SJSA1 (cell line): ENCODE measurements around the gene ZNF565. TPM values are rescaled to one million over a fixed set of nuclear protein-coding genes. Genes with fewer than 3 reads are reported as not detected.
A peak's percentile ranks its signal among the peaks of the same experiment; 100 is the strongest.

ENCODE experiments used
- DNase-seq, 2 experiments: peaks; one replicate each; pipeline ENCODE4 v3.0.0-alpha.2; 2015 to 2020; ENCODE audit warnings: low spot score in 2 of 2, low read depth in 1 of 2
- H3K27ac ChIP-seq: fragments of 250-450 bp; sonication (Bioruptor Pico); 2 replicates; pipeline ENCODE4 v1.5.1; 2020; ENCODE audit warnings: mild to moderate bottlenecking, moderate library complexity
- H3K27me3 ChIP-seq: fragments of 250-450 bp; sonication (Bioruptor Pico); replicated peaks from 2 replicates; pipeline ENCODE4 v1.5.1; 2020; ENCODE audit warnings: mild to moderate bottlenecking, moderate library complexity
- H3K36me3 ChIP-seq: fragments of 250-450 bp; sonication (Bioruptor Pico); 2 replicates; pipeline ENCODE4 v1.5.1; 2020; ENCODE audit warnings: mild to moderate bottlenecking
- H3K4me1 ChIP-seq: fragments of 250-450 bp; sonication (Bioruptor Pico); replicated peaks from 2 replicates; pipeline ENCODE4 v1.6.1; 2021; ENCODE audit warnings: mild to moderate bottlenecking
- H3K4me3 ChIP-seq: fragments of 250-450 bp; sonication (Bioruptor Pico); 2 replicates; pipeline ENCODE4 v1.5.1; 2020; ENCODE audit warnings: mild to moderate bottlenecking
- H3K9me3 ChIP-seq: fragments of 250-450 bp; sonication (Bioruptor Pico); replicated peaks from 2 replicates; pipeline ENCODE4 v1.5.1; 2020; ENCODE audit warnings: mild to moderate bottlenecking
- total RNA-seq: library from RNA; depleted of rRNA; stranded (reverse); fragments of >200 nt; shearing (Covaris generic); gene quantifications from 2 replicates; pipeline ENCODE4 v1.2.3, GENCODE V29; 2014

Gene ZNF565
- total RNA-seq, 1 experiment from 2014 or later, result 2.4 TPM

DNA sequence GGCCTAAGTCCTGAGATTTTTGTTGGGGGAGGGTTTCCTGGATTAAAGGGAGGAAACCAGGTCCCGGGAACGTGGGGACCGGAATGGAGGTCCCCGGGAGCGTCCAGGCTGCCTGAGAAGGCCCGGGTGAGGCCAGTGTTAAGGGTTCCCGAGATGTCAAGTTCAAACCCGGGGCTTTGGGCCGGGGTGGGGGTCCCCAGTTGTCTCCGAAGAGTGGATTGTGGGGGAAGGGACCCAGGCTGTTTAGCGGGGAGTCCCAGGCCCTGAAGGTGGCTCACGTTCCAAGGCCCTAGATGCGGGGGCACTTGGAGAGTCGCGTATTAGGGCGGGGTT, 62.5 kb downstream of the ZNF565 start:
- Histone ChIP-seq H3K9me3 (no peaks in the 10 kb centered on the region), H3K36me3 (peaks cover 54% of the 10 kb centered on the region), H3K27me3 (no peaks in the 10 kb centered on the region), H3K4me1 (peaks cover 25% of the 10 kb centered on the region), H3K4me3 (no peak overlapping the region), H3K27ac (no peak overlapping the region)
- DNase-seq, result no peak

DNA sequence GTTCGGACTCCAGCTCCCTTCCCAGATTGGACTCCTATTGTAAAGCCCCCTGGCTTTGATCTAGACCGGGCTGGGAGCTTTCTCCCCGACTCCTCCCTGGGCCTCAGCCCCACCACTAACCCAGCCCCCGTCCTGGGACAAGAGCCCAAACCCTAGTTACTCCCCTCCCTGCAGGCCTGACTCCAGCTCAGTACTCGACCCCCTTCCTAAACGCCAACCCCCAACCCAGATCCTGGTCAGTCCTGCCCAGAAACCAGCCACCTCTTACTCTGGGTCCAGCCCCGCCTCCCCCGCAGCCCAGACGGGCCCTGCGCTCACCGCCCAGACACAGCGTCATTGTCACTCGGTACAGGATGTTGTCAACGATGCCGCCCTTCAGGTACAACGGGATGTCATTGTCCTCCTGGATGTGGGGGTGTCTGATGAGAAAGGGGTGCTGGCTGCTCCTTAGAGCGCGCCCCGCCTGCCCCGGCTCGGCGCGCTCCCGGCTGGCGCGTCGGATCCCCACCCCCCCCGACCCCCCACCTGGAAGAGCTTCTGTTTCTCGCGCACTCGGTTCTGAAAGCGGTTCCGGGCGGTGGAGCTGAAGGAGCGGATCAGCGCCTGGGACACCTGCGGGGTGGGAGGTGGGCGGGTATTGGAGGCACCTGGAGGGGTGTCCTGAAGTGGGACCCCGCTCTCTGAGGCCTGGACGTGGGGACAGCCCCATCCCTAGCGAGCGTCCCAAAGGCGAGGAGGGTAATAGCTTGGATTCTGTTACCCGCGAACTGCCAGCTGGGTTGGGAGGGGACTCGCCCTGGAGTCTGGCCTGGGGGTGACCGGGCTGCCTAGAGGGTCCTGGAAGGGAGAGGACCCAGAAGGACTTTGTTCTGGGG, 63.1 kb downstream of the ZNF565 start:
- peaks cover 60% of the 10 kb centered on the region for H3K36me3 ChIP-seq
- no peak overlapping the region for H3K27ac ChIP-seq

GRCh38 chr19:36150586-36150985, 63.9 kb downstream of the ZNF565 start:
- Histone ChIP-seq H3K9me3 (no peaks in the 10 kb centered on the region), H3K4me1 (peaks cover 24% of the 10 kb centered on the region), H3K27ac (no peak overlapping the region), H3K36me3 (peaks cover 68% of the 10 kb centered on the region), H3K4me3 (no peak overlapping the region), H3K27me3 (no peaks in the 10 kb centered on the region)
- no peak for DNase-seq

More for the DNA sequence above, 63.1 kb downstream of the ZNF565 start:
- DNase-seq, result no peak
- H3K4me3 ChIP-seq, result no peak overlapping the region
- H3K27me3 ChIP-seq, result no peaks in the 10 kb centered on the region
- peaks cover 25% of the 10 kb centered on the region for H3K4me1 ChIP-seq
- H3K9me3 ChIP-seq, result no peaks in the 10 kb centered on the region

GRCh38 chr19:36149673-36150406, 64.6 kb downstream of the ZNF565 start:
- Histone ChIP-seq H3K9me3 (no peaks in the 10 kb centered on the region), H3K4me3 (no peak overlapping the region), H3K27me3 (no peaks in the 10 kb centered on the region), H3K27ac (no peak overlapping the region), H3K4me1 (peaks cover 17% of the 10 kb centered on the region), H3K36me3 (peaks cover 75% of the 10 kb centered on the region)
- no peak for DNase-seq

GRCh38 chr19:36144624-36145023, 69.8 kb downstream of the ZNF565 start:
- H3K4me1 ChIP-seq, result peaks cover 7% of the 10 kb centered on the region
- H3K9me3 ChIP-seq, result no peaks in the 10 kb centered on the region
- no peak for DNase-seq
- no peak overlapping the region for H3K4me3 ChIP-seq
- peaks cover 78% of the 10 kb centered on the region for H3K36me3 ChIP-seq
- H3K27ac ChIP-seq, result no peak overlapping the region
- no peaks in the 10 kb centered on the region for H3K27me3 ChIP-seq

DNA sequence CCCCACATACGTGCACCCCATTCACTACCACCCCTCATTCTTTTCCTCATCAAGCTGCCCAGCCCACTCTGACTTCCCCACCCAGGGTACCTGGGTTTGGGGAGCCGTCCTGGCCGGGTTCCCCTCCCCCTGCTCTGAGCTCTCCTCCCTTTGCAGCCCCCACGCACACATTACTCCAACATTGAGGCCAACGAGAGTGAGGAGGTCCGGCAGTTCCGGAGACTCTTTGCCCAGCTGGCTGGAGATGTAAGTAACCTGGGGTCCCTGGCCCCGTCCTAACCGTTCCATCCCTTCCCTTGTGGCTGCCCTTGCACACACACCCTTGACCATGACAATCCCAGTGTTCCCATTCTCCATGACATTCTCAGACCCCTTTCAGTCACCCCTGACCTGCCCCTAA, 72.0 kb downstream of the ZNF565 start:
- no peak for DNase-seq
- peaks cover 61% of the 10 kb centered on the region for H3K36me3 ChIP-seq
- peaks cover 12% of the 10 kb centered on the region for H3K4me1 ChIP-seq

DNA sequence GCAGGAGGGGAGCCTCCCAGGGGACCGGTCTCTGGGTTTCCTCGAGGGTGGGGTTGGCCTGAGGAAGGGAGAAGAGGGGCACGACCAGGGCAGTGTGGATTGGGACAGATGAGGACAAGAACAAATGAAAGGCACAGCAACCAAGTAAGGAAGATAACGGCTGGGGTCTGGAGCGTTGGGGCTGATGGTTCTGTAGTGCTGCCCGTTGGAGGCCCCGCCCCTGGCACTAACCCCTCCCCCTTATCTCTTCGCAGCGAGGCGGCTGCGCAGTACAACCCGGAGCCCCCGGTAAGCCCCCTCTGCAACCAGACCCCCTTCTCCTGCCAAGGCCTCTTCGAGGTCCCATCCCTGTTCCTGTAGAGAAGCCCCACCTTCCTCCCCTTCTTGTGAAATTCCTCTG, 72.4 kb downstream of the ZNF565 start:
- Histone ChIP-seq H3K4me3 (no peak overlapping the region), H3K4me1 (peaks cover 14% of the 10 kb centered on the region), H3K27me3 (no peaks in the 10 kb centered on the region), H3K36me3 (peaks cover 56% of the 10 kb centered on the region), H3K27ac (no peak overlapping the region), H3K9me3 (no peaks in the 10 kb centered on the region)
- DNase-seq, result no peak

More for the DNA sequence above, 72.0 kb downstream of the ZNF565 start:
- no peaks in the 10 kb centered on the region for H3K27me3 ChIP-seq
- no peaks in the 10 kb centered on the region for H3K9me3 ChIP-seq
- no peak overlapping the region for H3K4me3 ChIP-seq
- H3K27ac ChIP-seq, result no peak overlapping the region

GRCh38 chr19:36141039-36141927, 73.2 kb downstream of the ZNF565 start:
- peaks cover 22% of the 10 kb centered on the region for H3K4me1 ChIP-seq
- 0 out of 2 replicates have a peak overlapping the region, but pooled peaks have one; percentile 93 for H3K27ac ChIP-seq
- no peaks in the 10 kb centered on the region for H3K9me3 ChIP-seq
- H3K4me3 ChIP-seq, result peak overlapping the region; percentile 73
- H3K27me3 ChIP-seq, result no peaks in the 10 kb centered on the region
- peaks cover 49% of the 10 kb centered on the region for H3K36me3 ChIP-seq
- peak; percentile 73 to 90 for DNase-seq

DNA sequence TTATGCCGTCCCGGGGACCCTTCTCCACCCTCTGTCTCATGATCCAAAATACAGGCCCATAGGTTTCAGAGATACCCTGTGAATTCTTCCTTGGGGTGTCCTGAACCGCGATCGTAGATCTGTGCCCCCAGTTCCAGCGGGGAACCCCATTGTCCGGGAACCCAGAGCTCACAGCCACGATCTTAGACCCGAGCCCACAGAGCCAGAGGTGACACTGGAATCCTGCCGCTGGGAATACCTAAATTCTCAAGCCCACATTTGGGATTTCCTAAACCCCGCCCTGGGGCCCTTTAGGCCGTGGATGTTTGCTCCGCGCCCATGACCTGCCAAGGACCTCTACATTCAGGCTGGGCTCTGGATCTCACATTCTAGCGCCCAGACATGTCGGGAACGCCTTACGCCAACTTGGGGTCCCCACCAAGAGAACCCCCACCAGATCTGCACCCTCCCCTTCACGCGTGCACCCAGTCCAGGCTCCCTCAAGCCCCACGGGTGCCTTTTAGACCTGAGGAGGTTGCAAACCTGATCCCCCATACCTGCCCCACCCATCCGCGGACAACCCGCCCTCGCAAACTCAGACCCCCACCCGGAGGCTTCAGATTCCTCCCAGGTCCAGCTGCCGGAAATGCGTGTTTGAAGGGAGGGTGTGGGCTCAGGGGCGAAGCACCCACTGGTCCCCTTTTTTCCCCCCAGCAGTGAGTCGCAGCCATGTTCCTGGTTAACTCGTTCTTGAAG, 74.0 kb downstream of the ZNF565 start:
- Histone ChIP-seq H3K27ac (peak overlapping the region; percentile 93), H3K9me3 (no peaks in the 10 kb centered on the region), H3K4me1 (peaks cover 24% of the 10 kb centered on the region), H3K27me3 (no peaks in the 10 kb centered on the region), H3K4me3 (peak overlapping the region; percentile 73), H3K36me3 (peaks cover 41% of the 10 kb centered on the region)
- DNase-seq, result peak; percentile 45 to 68

DNA sequence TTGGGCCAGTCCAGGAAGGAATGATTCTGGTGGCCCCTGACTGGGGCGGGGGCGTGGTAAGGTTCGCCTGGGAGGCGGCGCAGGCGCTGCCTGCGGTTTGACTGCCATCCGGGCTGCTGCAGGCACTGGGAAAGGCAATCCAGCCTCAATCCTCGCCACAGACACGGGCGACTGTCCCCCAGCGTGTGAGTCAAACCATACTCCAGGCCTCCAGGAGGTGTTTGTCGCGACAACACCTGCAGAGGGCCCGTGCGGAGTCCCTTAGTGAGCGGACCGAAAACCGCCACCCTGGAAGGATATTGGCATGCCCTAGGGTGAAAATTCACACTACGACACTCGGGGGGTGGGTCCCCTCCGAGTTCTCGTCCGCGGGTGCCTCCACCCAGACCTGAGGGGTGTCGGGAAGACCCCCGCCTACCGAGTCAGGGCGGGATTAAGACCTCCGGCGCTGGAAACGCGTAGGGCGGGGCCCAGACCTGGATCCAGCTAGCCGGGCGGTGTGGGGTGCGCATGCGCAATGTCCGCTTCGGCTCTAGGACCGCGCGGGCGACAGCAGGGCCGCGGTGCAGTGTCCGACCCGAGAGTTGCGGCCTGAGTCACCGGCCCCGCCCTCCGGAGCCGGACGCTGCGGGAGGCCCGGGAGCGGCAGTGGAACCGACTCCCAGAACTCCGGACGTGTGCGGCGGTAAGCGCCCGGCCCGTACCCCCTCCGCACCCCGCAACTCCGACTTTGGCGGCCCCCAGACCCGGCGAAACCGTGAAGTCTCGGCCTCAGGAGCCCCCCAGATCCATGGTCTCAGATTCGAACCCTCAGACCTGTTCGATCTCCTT, 74.8 kb downstream of the ZNF565 start, which contains the start of gene CAPNS1:
CAPNS1 (plus strand) TSS at position 594 of the 831 bp plus-strand sequence. CDS start 946 bp downstream, outside the sequence.
- H3K4me1 ChIP-seq, result peaks cover 24% of the 10 kb centered on the region
- DNase-seq, result peak; percentile 93 to 97
- no peaks in the 10 kb centered on the region for H3K27me3 ChIP-seq
- no peaks in the 10 kb centered on the region for H3K9me3 ChIP-seq
- H3K36me3 ChIP-seq, result peaks cover 33% of the 10 kb centered on the region
- H3K4me3 ChIP-seq, result peak within 1 kb of the TSS; percentile 73
- peak within 1 kb of the TSS; percentile 93 for H3K27ac ChIP-seq

- peaks cover 28% of the 10 kb centered on the region for H3K36me3 ChIP-seq
- DNase-seq, result no peak
- peaks cover 24% of the 10 kb centered on the region for H3K4me1 ChIP-seq
- no peaks in the 10 kb centered on the region for H3K9me3 ChIP-seq
- H3K4me3 ChIP-seq, result peak overlapping the region; percentile 73
- peak overlapping the region; percentile 93 for H3K27ac ChIP-seq
- H3K27me3 ChIP-seq, result no peaks in the 10 kb centered on the region
These were observed 75.4 kb downstream of the ZNF565 start for GRCh38 chr19:36139120-36139472.

DNA sequence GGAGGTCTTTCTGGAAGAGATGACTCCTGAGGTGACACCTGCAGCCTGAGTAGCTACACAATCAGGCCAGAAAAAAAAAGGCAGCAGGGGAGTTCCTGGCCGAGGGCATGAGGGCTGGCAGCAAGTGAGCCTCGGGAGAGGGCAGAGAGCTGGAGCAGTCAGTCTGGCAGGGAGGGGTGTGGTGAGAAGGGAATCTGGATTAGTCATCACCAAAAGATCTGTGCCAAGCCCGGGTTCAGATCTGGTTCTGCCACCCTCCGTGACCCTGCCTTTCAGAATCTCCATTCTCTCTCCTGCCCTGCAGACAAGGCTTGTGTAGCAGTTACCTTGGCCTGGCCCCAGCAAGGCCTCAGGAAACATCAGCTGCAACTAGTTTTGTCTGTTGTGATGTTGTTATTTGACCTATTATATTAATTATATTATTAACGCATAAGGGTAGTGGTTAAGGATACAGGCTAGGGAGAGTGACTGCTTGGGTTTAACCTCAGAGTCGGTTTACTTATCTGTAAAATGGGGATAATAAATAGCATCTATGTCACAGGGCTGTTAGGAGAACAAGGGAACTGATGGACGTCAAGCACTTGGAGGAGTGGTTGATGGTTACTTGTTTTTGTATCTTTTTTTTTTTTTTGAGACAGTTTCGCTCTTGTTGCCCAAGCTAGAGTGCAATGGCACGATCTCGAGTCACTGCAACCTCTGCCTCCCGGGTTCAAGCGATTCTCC, 77.3 kb downstream of the ZNF565 start:
- Histone ChIP-seq H3K27ac (no peak overlapping the region), H3K27me3 (no peaks in the 10 kb centered on the region), H3K9me3 (no peaks in the 10 kb centered on the region), H3K4me3 (no peak overlapping the region), H3K4me1 (peaks cover 29% of the 10 kb centered on the region), H3K36me3 (peaks cover 15% of the 10 kb centered on the region)
- DNase-seq, result peak; percentile 14 to 69
